MM.1S (cell line): ENCODE measurements around the gene TSHZ2.

Experiments used
- DNase-seq: peaks from one replicate; pipeline ENCODE4 v3.0.0-alpha.2; 2015
- H2AFZ ChIP-seq: fragments of 300-600 bp; sonication (generic); 2 replicates; pipeline ENCODE4 v1.6.0; 2016; ENCODE audit warnings: antibody characterized with exemption, low read length
- H3F3A ChIP-seq: fragments of 300-600 bp; sonication (generic); 2 replicates; pipeline ENCODE4 v1.6.1; 2016; ENCODE audit warnings: mild to moderate bottlenecking, antibody characterized with exemption, low read length, moderate library complexity, mixed read lengths; ENCODE audit not compliant: insufficient read depth
- H3K27ac ChIP-seq: fragments of 300-600 bp; sonication (generic); 2 replicates; pipeline ENCODE4 v1.5.1; 2016; ENCODE audit warnings: mild to moderate bottlenecking, low read length
- H3K27me3 ChIP-seq: fragments of 300-600 bp; sonication (generic); replicated peaks from 2 replicates; pipeline ENCODE4 v1.6.0; 2016; ENCODE audit warnings: low read length; ENCODE audit not compliant: insufficient read depth
- H3K36me3 ChIP-seq: fragments of 300-600 bp; sonication (generic); replicated peaks from 2 replicates; pipeline ENCODE4 v1.6.1; 2016; ENCODE audit warnings: mild to moderate bottlenecking, low read length, mixed read lengths; ENCODE audit not compliant: insufficient read depth
- H3K4me1 ChIP-seq: fragments of 300-600 bp; sonication (generic); 2 replicates; pipeline ENCODE4 v1.6.1; 2016; ENCODE audit warnings: low read length, mixed read lengths
- H3K4me2 ChIP-seq: fragments of 300-600 bp; sonication (generic); 2 replicates; pipeline ENCODE4 v1.6.0; 2016; ENCODE audit warnings: low read depth, low read length
- H3K4me3 ChIP-seq: fragments of 300-600 bp; sonication (generic); 2 replicates; pipeline ENCODE4 v1.5.1; 2016; ENCODE audit warnings: low read length, mixed read lengths
- H3K79me2 ChIP-seq: fragments of 300-600 bp; sonication (generic); 2 replicates; pipeline ENCODE4 v1.6.1; 2016; ENCODE audit warnings: mixed run types, low read length, mixed read lengths
- H3K9ac ChIP-seq: fragments of 300-600 bp; sonication (generic); 2 replicates; pipeline ENCODE4 v1.6.1; 2016; ENCODE audit warnings: low read length, mixed read lengths
- H3K9me2 ChIP-seq: fragments of 300-600 bp; sonication (generic); replicated peaks from 2 replicates; pipeline ENCODE4 v1.6.1; 2016; ENCODE audit warnings: mild to moderate bottlenecking, low read length, mixed read lengths; ENCODE audit not compliant: insufficient read depth
- H3K9me3 ChIP-seq: fragments of 300-600 bp; sonication (generic); replicated peaks from 2 replicates; pipeline ENCODE4 v1.6.1; 2016; ENCODE audit warnings: mild to moderate bottlenecking, low read length, mixed read lengths; ENCODE audit not compliant: insufficient read depth
- H4K20me1 ChIP-seq: fragments of 300-600 bp; sonication (generic); 2 replicates; pipeline ENCODE4 v1.6.1; 2016; ENCODE audit warnings: mild to moderate bottlenecking, low read length, moderate library complexity, mixed read lengths; ENCODE audit not compliant: insufficient read depth
- CTCF ChIP-seq: fragments of 300-600 bp; sonication (generic); IDR thresholded peaks from 2 replicates; pipeline ENCODE4 v1.5.1; 2016; ENCODE audit warnings: antibody characterized with exemption, low read length, mixed read lengths
- EZH2 ChIP-seq: fragments of 300-600 bp; sonication (generic); optimal IDR thresholded peaks from 2 replicates; pipeline ENCODE3; 2017; ENCODE audit warnings: low read depth, mild to moderate bottlenecking, antibody characterized with exemption, low read length, mixed read lengths
- EZH2phosphoT487 ChIP-seq: fragments of 300-600 bp; sonication (generic); IDR thresholded peaks from 2 replicates; pipeline ENCODE4 v1.6.1; 2018; ENCODE audit warnings: antibody characterized with exemption, low read length

TSHZ2 gene

GRCh38 chr20:53080969-53081871 is 109.1 kb downstream of the TSHZ2 start:
- TF ChIP-seq EZH2 (no peak), EZH2phosphoT487 (no peak), CTCF (no peak)
- Histone ChIP-seq H3K4me1 (no peaks in the 10 kb centered on the region), H3K27ac (no peak overlapping the region), H3K4me3 (no peak overlapping the region), H3K4me2 (no peak overlapping the region), H3K79me2 (no peaks in the 10 kb centered on the region), H3F3A (no peaks in the 10 kb centered on the region), H3K9ac (no peak overlapping the region), H4K20me1 (no peaks in the 10 kb centered on the region), H3K27me3 (no peaks in the 10 kb centered on the region), H3K9me3 (no peaks in the 10 kb centered on the region), H3K9me2 (no peaks in the 10 kb centered on the region), H3K36me3 (no peaks in the 10 kb centered on the region), H2AFZ (no peak overlapping the region)
- DNase-seq = no peak

GRCh38 chr20:53081916-53082863 is 110.0 kb downstream of the TSHZ2 start:
- Histone ChIP-seq H3K9me3 (no peaks in the 10 kb centered on the region), H3F3A (no peaks in the 10 kb centered on the region), H3K36me3 (no peaks in the 10 kb centered on the region), H4K20me1 (no peaks in the 10 kb centered on the region), H3K9me2 (no peaks in the 10 kb centered on the region), H3K4me2 (no peak overlapping the region), H3K79me2 (no peaks in the 10 kb centered on the region), H3K27ac (no peak overlapping the region), H3K27me3 (no peaks in the 10 kb centered on the region), H3K4me1 (no peaks in the 10 kb centered on the region), H3K9ac (no peak overlapping the region), H2AFZ (no peak overlapping the region), H3K4me3 (no peak overlapping the region)
- TF ChIP-seq EZH2phosphoT487 = no peak
- no peak for TF ChIP-seq CTCF
- no peak for TF ChIP-seq EZH2
- no peak for DNase-seq

- no peaks in the 10 kb centered on the region for H3K4me1 ChIP-seq
Observed at GRCh38 chr20:53083411-53083810, 111.3 kb downstream of the TSHZ2 start.

More at GRCh38 chr20:53083411-53083810, 111.3 kb downstream of the TSHZ2 start:
- Histone ChIP-seq H3K9ac (no peak overlapping the region), H3K79me2 (no peaks in the 10 kb centered on the region), H3F3A (no peaks in the 10 kb centered on the region), H3K4me3 (no peak overlapping the region), H2AFZ (no peak overlapping the region), H3K9me3 (no peaks in the 10 kb centered on the region), H3K36me3 (no peaks in the 10 kb centered on the region), H3K27ac (no peak overlapping the region), H4K20me1 (no peaks in the 10 kb centered on the region), H3K27me3 (no peaks in the 10 kb centered on the region), H3K9me2 (no peaks in the 10 kb centered on the region), H3K4me2 (no peak overlapping the region)
- no peak for DNase-seq
- no peak for TF ChIP-seq EZH2
- TF ChIP-seq CTCF = no peak
- TF ChIP-seq EZH2phosphoT487 = no peak
